WTC11 (cell line): ENCODE measurements around the gene C19orf25.

Experiments
- ARID4B ChIP-seq: sonication (generic); formaldehyde crosslinking; IDR thresholded peaks from 2 replicates; pipeline ENCODE4 v1.8.0; 2023; ENCODE audit warnings: missing genetic modification reagents, mild to moderate bottlenecking, borderline replicate concordance
- CTCF ChIP-seq: fragments of 200-600 bp; IDR thresholded peaks from 2 replicates; pipeline ENCODE4 v1.8.0; 2022; ENCODE audit warnings: antibody characterized with exemption
- E2F1 ChIP-seq: sonication (generic); formaldehyde crosslinking; IDR thresholded peaks from 2 replicates; pipeline ENCODE4 v1.8.0; 2022; ENCODE audit warnings: mild to moderate bottlenecking, missing genetic modification reagents
- ESRRA ChIP-seq: sonication (generic); formaldehyde crosslinking; IDR thresholded peaks from 2 replicates; pipeline ENCODE4 v1.8.1; 2022; ENCODE audit warnings: mild to moderate bottlenecking, missing genetic modification reagents, borderline replicate concordance
- GABPB1 ChIP-seq: sonication (generic); formaldehyde crosslinking; IDR thresholded peaks from 2 replicates; pipeline ENCODE4 v1.8.1; 2023; ENCODE audit warnings: mild to moderate bottlenecking, missing genetic modification reagents
- IRF1 ChIP-seq: sonication (generic); formaldehyde crosslinking; IDR thresholded peaks from 2 replicates; pipeline ENCODE4 v1.8.0; 2023; ENCODE audit warnings: missing genetic modification reagents
- JUN ChIP-seq: sonication (generic); formaldehyde crosslinking; IDR thresholded peaks from 2 replicates; pipeline ENCODE4 v1.8.0; 2023; ENCODE audit warnings: mild to moderate bottlenecking, missing genetic modification reagents
- MAX ChIP-seq: sonication (generic); formaldehyde crosslinking; IDR thresholded peaks from 2 replicates; pipeline ENCODE4 v1.8.0; 2022; ENCODE audit warnings: mild to moderate bottlenecking, missing genetic modification reagents
- SMAD4 ChIP-seq: sonication (generic); formaldehyde crosslinking; IDR thresholded peaks from 2 replicates; pipeline ENCODE4 v1.8.0; 2022; ENCODE audit warnings: mild to moderate bottlenecking, missing genetic modification reagents
- SP1 ChIP-seq: sonication (generic); formaldehyde crosslinking; conservative IDR thresholded peaks from 2 replicates; pipeline ENCODE4 v1.8.1; 2022; ENCODE audit warnings: missing genetic modification reagents
- TEAD1 ChIP-seq: sonication (generic); formaldehyde crosslinking; IDR thresholded peaks from 2 replicates; pipeline ENCODE4 v1.8.0; 2022; ENCODE audit warnings: mild to moderate bottlenecking, missing genetic modification reagents
- ZNF138 ChIP-seq: sonication (generic); formaldehyde crosslinking; conservative IDR thresholded peaks from 2 replicates; pipeline ENCODE4 v1.8.1; 2022; ENCODE audit warnings: mild to moderate bottlenecking, moderate library complexity, missing genetic modification reagents
- ZNF281 ChIP-seq: sonication (generic); formaldehyde crosslinking; IDR thresholded peaks from 2 replicates; pipeline ENCODE4 v1.8.0; 2023; ENCODE audit warnings: mild to moderate bottlenecking, missing genetic modification reagents
- ZNF416 ChIP-seq: fragments of 250-450 bp; sonication (Bioruptor Pico); IDR thresholded peaks from 2 replicates; pipeline ENCODE4 v1.9.0; 2021; ENCODE audit warnings: mild to moderate bottlenecking, inconsistent platforms

- TF ChIP-seq ZNF416 (CRISPR knock-in tag) = no peak
- TF ChIP-seq SMAD4 (CRISPR knock-in tag) = no peak
- no peak for TF ChIP-seq IRF1
- TF ChIP-seq CTCF = no peak
- no peak for TF ChIP-seq ZNF281 (CRISPR knock-in tag)
- TF ChIP-seq MAX (CRISPR knock-in tag) = no peak
- no peak for TF ChIP-seq ESRRA (CRISPR knock-in tag)
- no peak for TF ChIP-seq SP1 (CRISPR knock-in tag)
- no peak for TF ChIP-seq TEAD1 (CRISPR knock-in tag)
- TF ChIP-seq JUN = no peak
- no peak for TF ChIP-seq E2F1 (CRISPR knock-in tag)
- no peak for TF ChIP-seq GABPB1 (CRISPR knock-in tag)
- no peak for TF ChIP-seq ZNF138 (CRISPR knock-in tag)
- TF ChIP-seq ARID4B = no peak
These were observed 44.4 kb downstream of the C19orf25 start for GRCh38 chr19:1434577-1435060.
